Neural cell (in vitro differentiated cells): ENCODE results near the gene RBM6. TPM values are rescaled to one million over a fixed set of nuclear protein-coding genes. Genes with fewer than 3 reads are reported as not detected.
A peak's percentile ranks its signal among the peaks of the same experiment; 100 is the strongest.

ENCODE experiments used
- H2AFZ ChIP-seq: fragments of 200-600, 300-800 bp; sonication (generic), shearing (Covaris generic); 2 replicates; pipeline ENCODE4 v1.6.0; 2014; ENCODE audit warnings: low read depth, mild to moderate bottlenecking, antibody characterized with exemption, low read length, moderate library complexity
- H3F3A ChIP-seq: fragments of 200-600 bp; shearing (Covaris generic); 2 replicates; pipeline ENCODE4 v1.6.1; 2016; ENCODE audit warnings: mild to moderate bottlenecking, moderate library complexity, mixed read lengths, antibody characterized with exemption, low read length; ENCODE audit not compliant: insufficient read depth, poor library complexity, severe bottlenecking
- H3K27ac ChIP-seq: fragments of 200-600, 300-800 bp; sonication (generic), shearing (Covaris generic); 2 replicates; pipeline ENCODE4 v1.5.1; 2014; ENCODE audit warnings: mild to moderate bottlenecking, low read length, moderate library complexity
- H3K27me3 ChIP-seq: fragments of 300-800, 200-600 bp; sonication (generic), shearing (Covaris generic); 2 replicates; pipeline ENCODE4 v1.6.0; 2014; ENCODE audit warnings: mild to moderate bottlenecking, low read depth, low read length, moderate library complexity; ENCODE audit not compliant: insufficient read depth
- H3K36me3 ChIP-seq: fragments of 300-800, 200-600 bp; sonication (generic), shearing (Covaris generic); 2 replicates; pipeline ENCODE4 v1.5.1; 2014; ENCODE audit warnings: mild to moderate bottlenecking, antibody characterized with exemption, low read length, moderate library complexity; ENCODE audit not compliant: insufficient read depth
- H3K4me2 ChIP-seq: fragments of 300-800, 200-600 bp; sonication (generic), shearing (Covaris generic); 2 replicates; pipeline ENCODE4 v1.6.0; 2014; ENCODE audit warnings: mild to moderate bottlenecking, low read length
- H3K4me3 ChIP-seq: fragments of 300-800, 200-600 bp; sonication (generic), shearing (Covaris generic); 2 replicates; pipeline ENCODE4 v1.5.1; 2014; ENCODE audit warnings: mild to moderate bottlenecking, low read length, moderate library complexity
- H3K79me2 ChIP-seq: fragments of 200-600 bp; shearing (Covaris generic); replicated peaks from 2 replicates; pipeline ENCODE4 v1.6.0; 2014; ENCODE audit warnings: mild to moderate bottlenecking, low read length, moderate library complexity; ENCODE audit not compliant: insufficient read depth
- H3K9ac ChIP-seq: fragments of 300-800, 200-600 bp; sonication (generic), shearing (Covaris generic); 2 replicates; pipeline ENCODE4 v1.6.1; 2016; ENCODE audit warnings: mild to moderate bottlenecking, low read length, mixed read lengths
- H3K9me2 ChIP-seq: fragments of 200-600 bp; shearing (Covaris generic); 2 replicates; pipeline ENCODE4 v1.6.1; 2016; ENCODE audit warnings: mild to moderate bottlenecking, low read length, mixed read lengths; ENCODE audit not compliant: insufficient read depth
- H3K9me3 ChIP-seq: fragments of 200-600, 300-800 bp; sonication (generic), shearing (Covaris generic); 2 replicates; pipeline ENCODE4 v1.6.1; 2016; ENCODE audit warnings: mild to moderate bottlenecking, mixed run types, low read length, moderate library complexity, mixed read lengths
- H4K20me1 ChIP-seq: fragments of 200-600 bp; shearing (Covaris generic); 2 replicates; pipeline ENCODE4 v1.6.1; 2016; ENCODE audit warnings: mild to moderate bottlenecking, mixed run types; ENCODE audit not compliant: insufficient read depth
- EP300 ChIP-seq: fragments of 450-650 bp; conservative IDR thresholded peaks from 2 replicates; pipeline ENCODE4 v1.6.1; 2014; ENCODE audit warnings: antibody characterized with exemption, mild to moderate bottlenecking, moderate library complexity; ENCODE audit not compliant: poor library complexity, severe bottlenecking
- EZH2 ChIP-seq: fragments of 200-600, 300-800 bp; shearing (Covaris generic), sonication (generic); IDR thresholded peaks from 2 replicates; pipeline ENCODE4 v1.6.1; 2014; ENCODE audit warnings: antibody characterized with exemption, low read length, borderline replicate concordance, mild to moderate bottlenecking; ENCODE audit not compliant: insufficient read depth, poor library complexity, severe bottlenecking
- MXI1 ChIP-seq: fragments of 450-650 bp; conservative IDR thresholded peaks from 2 replicates; pipeline ENCODE4 v1.6.1; 2014; ENCODE audit warnings: antibody characterized with exemption, mild to moderate bottlenecking; ENCODE audit not compliant: poor library complexity, severe bottlenecking
- POLR2AphosphoS5 ChIP-seq: IDR thresholded peaks from 2 replicates; pipeline ENCODE4 v1.6.1; 2012
- RAD21 ChIP-seq: fragments of 450-650 bp; conservative IDR thresholded peaks from 2 replicates; pipeline ENCODE4 v1.6.1; 2014; ENCODE audit warnings: antibody characterized with exemption, mild to moderate bottlenecking, moderate library complexity
- SMC3 ChIP-seq: fragments of 450-650 bp; conservative IDR thresholded peaks from 2 replicates; pipeline ENCODE4 v1.6.1; 2014; ENCODE audit warnings: antibody characterized with exemption, mild to moderate bottlenecking, moderate library complexity; ENCODE audit not compliant: poor library complexity
- TAF1 ChIP-seq: IDR thresholded peaks from 2 replicates; pipeline ENCODE4 v1.6.1; 2012; ENCODE audit warnings: low read depth
- polyA plus RNA-seq: library from polyadenylated mRNA; depleted of rRNA; stranded (reverse); fragments of >200 nt; gene quantifications from 2 replicates; pipeline ENCODE4 v1.2.3, GENCODE V29; 2014
- TF ChIP-seq, protein P1 (sequence below): fragments of 450-650 bp; IDR thresholded peaks from 2 replicates; pipeline ENCODE4 v1.5.1; 2014; ENCODE audit warnings: antibody characterized with exemption, mild to moderate bottlenecking, moderate library complexity; ENCODE audit not compliant: poor library complexity, severe bottlenecking
- TF ChIP-seq, protein P2 (sequence below): IDR thresholded peaks from 2 replicates; pipeline ENCODE4 v1.6.1; 2012; ENCODE audit warnings: borderline replicate concordance

Gene RBM6
- polyA plus RNA-seq, 1 donor from 2014 or later = 177 TPM

DNA sequence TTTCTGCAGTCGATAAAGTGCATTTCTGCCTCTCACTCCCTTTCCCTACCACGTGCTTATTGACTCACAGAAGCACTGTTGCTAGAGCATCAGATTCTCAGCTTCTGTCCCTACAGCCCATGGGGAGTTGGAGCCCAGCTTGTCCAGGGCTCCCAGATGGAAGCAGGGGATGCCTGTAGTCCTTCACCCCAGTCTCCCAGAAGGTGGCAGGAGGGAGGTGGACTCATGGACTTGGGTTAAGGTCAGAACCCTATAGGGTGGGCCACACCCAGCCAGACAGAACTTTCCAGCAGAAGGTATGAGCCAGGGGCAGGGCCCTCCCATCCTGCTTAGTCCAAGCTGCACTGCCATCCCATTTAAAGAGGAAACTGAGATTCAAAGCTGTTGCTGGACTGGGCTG is 182.1 kb downstream of the RBM6 start:
- H3K27ac ChIP-seq = no peak overlapping the region
- H3K36me3 ChIP-seq = peaks cover 2% of the 10 kb centered on the region
- no peak overlapping the region for H3K9ac ChIP-seq
- H3K9me2 ChIP-seq = no peaks in the 10 kb centered on the region
- H3K4me3 ChIP-seq = no peak overlapping the region
- no peak overlapping the region for H2AFZ ChIP-seq
- H3K4me2 ChIP-seq = no peak overlapping the region
- H3K9me3 ChIP-seq = no peaks in the 10 kb centered on the region
- TF ChIP-seq RAD21 (no peak), TAF1 (no peak), SMC3 (no peak), POLR2AphosphoS5 (no peak), EZH2 (no peak), MXI1 (no peak), EP300 (no peak)
- TF ChIP-seq, protein P1, sequence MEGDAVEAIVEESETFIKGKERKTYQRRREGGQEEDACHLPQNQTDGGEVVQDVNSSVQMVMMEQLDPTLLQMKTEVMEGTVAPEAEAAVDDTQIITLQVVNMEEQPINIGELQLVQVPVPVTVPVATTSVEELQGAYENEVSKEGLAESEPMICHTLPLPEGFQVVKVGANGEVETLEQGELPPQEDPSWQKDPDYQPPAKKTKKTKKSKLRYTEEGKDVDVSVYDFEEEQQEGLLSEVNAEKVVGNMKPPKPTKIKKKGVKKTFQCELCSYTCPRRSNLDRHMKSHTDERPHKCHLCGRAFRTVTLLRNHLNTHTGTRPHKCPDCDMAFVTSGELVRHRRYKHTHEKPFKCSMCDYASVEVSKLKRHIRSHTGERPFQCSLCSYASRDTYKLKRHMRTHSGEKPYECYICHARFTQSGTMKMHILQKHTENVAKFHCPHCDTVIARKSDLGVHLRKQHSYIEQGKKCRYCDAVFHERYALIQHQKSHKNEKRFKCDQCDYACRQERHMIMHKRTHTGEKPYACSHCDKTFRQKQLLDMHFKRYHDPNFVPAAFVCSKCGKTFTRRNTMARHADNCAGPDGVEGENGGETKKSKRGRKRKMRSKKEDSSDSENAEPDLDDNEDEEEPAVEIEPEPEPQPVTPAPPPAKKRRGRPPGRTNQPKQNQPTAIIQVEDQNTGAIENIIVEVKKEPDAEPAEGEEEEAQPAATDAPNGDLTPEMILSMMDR = no peak
- TF ChIP-seq, protein P2, sequence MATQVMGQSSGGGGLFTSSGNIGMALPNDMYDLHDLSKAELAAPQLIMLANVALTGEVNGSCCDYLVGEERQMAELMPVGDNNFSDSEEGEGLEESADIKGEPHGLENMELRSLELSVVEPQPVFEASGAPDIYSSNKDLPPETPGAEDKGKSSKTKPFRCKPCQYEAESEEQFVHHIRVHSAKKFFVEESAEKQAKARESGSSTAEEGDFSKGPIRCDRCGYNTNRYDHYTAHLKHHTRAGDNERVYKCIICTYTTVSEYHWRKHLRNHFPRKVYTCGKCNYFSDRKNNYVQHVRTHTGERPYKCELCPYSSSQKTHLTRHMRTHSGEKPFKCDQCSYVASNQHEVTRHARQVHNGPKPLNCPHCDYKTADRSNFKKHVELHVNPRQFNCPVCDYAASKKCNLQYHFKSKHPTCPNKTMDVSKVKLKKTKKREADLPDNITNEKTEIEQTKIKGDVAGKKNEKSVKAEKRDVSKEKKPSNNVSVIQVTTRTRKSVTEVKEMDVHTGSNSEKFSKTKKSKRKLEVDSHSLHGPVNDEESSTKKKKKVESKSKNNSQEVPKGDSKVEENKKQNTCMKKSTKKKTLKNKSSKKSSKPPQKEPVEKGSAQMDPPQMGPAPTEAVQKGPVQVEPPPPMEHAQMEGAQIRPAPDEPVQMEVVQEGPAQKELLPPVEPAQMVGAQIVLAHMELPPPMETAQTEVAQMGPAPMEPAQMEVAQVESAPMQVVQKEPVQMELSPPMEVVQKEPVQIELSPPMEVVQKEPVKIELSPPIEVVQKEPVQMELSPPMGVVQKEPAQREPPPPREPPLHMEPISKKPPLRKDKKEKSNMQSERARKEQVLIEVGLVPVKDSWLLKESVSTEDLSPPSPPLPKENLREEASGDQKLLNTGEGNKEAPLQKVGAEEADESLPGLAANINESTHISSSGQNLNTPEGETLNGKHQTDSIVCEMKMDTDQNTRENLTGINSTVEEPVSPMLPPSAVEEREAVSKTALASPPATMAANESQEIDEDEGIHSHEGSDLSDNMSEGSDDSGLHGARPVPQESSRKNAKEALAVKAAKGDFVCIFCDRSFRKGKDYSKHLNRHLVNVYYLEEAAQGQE = no peak
- H3F3A ChIP-seq = no peaks in the 10 kb centered on the region
- H3K79me2 ChIP-seq = no peaks in the 10 kb centered on the region
- no peaks in the 10 kb centered on the region for H3K27me3 ChIP-seq
- no peaks in the 10 kb centered on the region for H4K20me1 ChIP-seq

DNA sequence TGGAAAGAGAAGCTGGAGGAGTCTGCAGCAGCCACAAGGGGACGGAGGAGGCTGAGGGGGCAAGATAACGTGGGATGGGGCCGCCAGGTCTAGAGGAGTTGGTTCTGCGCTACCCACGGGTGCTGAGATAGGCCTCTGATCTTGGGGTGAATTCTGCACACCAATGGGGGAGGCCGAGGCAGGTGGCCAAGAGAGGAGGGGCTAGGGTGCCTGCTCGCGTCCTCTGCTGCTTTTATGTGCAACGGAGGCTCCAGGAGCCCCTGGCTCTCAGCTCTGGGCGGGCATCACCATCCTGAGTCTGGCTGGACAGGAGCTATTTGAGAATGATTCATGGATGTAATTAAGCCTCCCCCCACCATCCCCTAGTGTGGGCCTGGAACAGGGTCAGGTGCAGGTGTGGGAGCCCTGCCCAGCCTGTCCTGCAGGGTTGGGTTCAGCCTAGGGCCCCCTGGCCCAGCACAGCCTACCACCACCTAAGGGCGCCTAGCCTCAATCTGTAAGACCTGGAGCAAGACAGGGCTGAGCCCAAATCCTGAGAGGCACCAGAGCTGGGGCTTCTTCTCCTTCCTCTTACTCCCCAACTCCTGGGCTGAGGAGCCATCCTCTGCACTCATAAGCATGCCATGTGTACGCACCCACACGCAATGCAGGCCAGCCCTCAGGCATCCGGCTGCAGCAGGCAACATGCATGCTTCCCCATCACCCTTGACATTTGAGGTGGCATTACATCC is 182.9 kb downstream of the RBM6 start:
- Histone ChIP-seq H4K20me1 (no peaks in the 10 kb centered on the region), H3F3A (no peaks in the 10 kb centered on the region), H3K9me2 (no peaks in the 10 kb centered on the region), H3K27ac (no peak overlapping the region), H3K36me3 (no peaks in the 10 kb centered on the region), H3K9ac (no peak overlapping the region), H2AFZ (no peak overlapping the region), H3K9me3 (no peaks in the 10 kb centered on the region), H3K4me3 (no peak overlapping the region), H3K27me3 (no peaks in the 10 kb centered on the region), H3K79me2 (no peaks in the 10 kb centered on the region), H3K4me2 (no peak overlapping the region)
- TF ChIP-seq POLR2AphosphoS5 = peak; percentile 9
- no peak for TF ChIP-seq MXI1
